Liver (tissue), 9 donors: ENCODE measurements around the gene ATP7B. TPM values are rescaled to one million over a fixed set of nuclear protein-coding genes. Genes with fewer than 3 reads are reported as not detected.

Experiments
- DNase-seq: peaks from one replicate; pipeline ENCODE4 v3.0.0-alpha.2; 2017; ENCODE audit warnings: low spot score
- H3K27ac ChIP-seq, 2 donors: one replicate each; pipeline ENCODE4 v1.7.0; 2013; ENCODE audit warnings: inconsistent platforms in 2 of 2, low read length in 2 of 2, control low read depth in 1 of 2, low read depth in 1 of 2, mild to moderate bottlenecking in 1 of 2
- H3K27me3 ChIP-seq, 4 donors: one replicate each; pipeline versions ENCODE4 v1.6.1 to v1.7.0; 2013; ENCODE audit warnings: low read length in 3 of 4, inconsistent platforms in 1 of 4, mild to moderate bottlenecking in 1 of 4, moderate library complexity in 1 of 4; ENCODE audit not compliant: control insufficient read depth in 4 of 4, insufficient read depth in 4 of 4
- H3K36me3 ChIP-seq, 4 donors: one replicate each; pipeline versions ENCODE4 v1.6.1 to v1.7.0; 2013; ENCODE audit warnings: low read length in 3 of 4, mild to moderate bottlenecking in 3 of 4, low read depth in 1 of 4, moderate library complexity in 1 of 4; ENCODE audit not compliant: control insufficient read depth in 4 of 4, insufficient read depth in 3 of 4
- H3K4me1 ChIP-seq, 4 donors: one replicate each; pipeline versions ENCODE4 v1.6.1 to v1.7.0; 2013; ENCODE audit warnings: low read length in 3 of 4, mild to moderate bottlenecking in 3 of 4, moderate library complexity in 1 of 4; ENCODE audit not compliant: control insufficient read depth in 4 of 4, insufficient read depth in 4 of 4
- H3K4me3 ChIP-seq, 3 donors: one replicate each; pipeline versions ENCODE4 v1.6.1 to v1.7.0; 2013; ENCODE audit warnings: low read length in 3 of 3, control low read depth in 1 of 3, low read depth in 1 of 3, mild to moderate bottlenecking in 1 of 3
- H3K9ac ChIP-seq, 2 donors: one replicate each; pipeline ENCODE4 v1.7.0; 2013; ENCODE audit warnings: low read length in 2 of 2, mild to moderate bottlenecking in 2 of 2, moderate library complexity in 2 of 2, control low read depth in 1 of 2, low read depth in 1 of 2
- H3K9me3 ChIP-seq, 4 donors: one replicate each; pipeline versions ENCODE4 v1.6.1 to v1.7.0; 2013; ENCODE audit warnings: low read length in 3 of 4; ENCODE audit not compliant: control insufficient read depth in 4 of 4
- ATF3 ChIP-seq: IDR thresholded peaks from 2 replicates; pipeline ENCODE4 v1.6.1; 2016; ENCODE audit warnings: antibody characterized with exemption
- EGR1 ChIP-seq, 2 donors: IDR thresholded peaks; 2 replicates each; pipeline ENCODE4 v1.6.1; 2016 to 2018; ENCODE audit warnings: antibody characterized with exemption in 2 of 2, low read depth in 2 of 2
- FOXA1 ChIP-seq: IDR thresholded peaks from 2 replicates; pipeline ENCODE4 v1.6.1; 2016; ENCODE audit warnings: antibody characterized with exemption
- FOXA2 ChIP-seq: IDR thresholded peaks from 2 replicates; pipeline ENCODE4 v1.6.1; 2016; ENCODE audit warnings: antibody characterized with exemption
- GABPA ChIP-seq, 2 donors: IDR thresholded peaks in 1 of 2; conservative IDR thresholded peaks in 1 of 2; 2 replicates each; pipeline ENCODE4 v1.6.1; 2016; ENCODE audit warnings: antibody characterized with exemption in 2 of 2, mild to moderate bottlenecking in 1 of 2, moderate library complexity in 1 of 2
- HNF4A ChIP-seq, 2 donors: conservative IDR thresholded peaks; 2 replicates each; pipeline ENCODE4 v1.6.1; 2016; ENCODE audit warnings: antibody characterized with exemption in 2 of 2, mild to moderate bottlenecking in 2 of 2
- HNF4G ChIP-seq: IDR thresholded peaks from 2 replicates; pipeline ENCODE4 v1.6.1; 2016; ENCODE audit warnings: antibody characterized with exemption
- JUND ChIP-seq, 2 donors: IDR thresholded peaks; 2 replicates each; pipeline ENCODE4 v1.6.1; 2016; ENCODE audit warnings: antibody characterized with exemption in 2 of 2
- MAX ChIP-seq: IDR thresholded peaks from 2 replicates; pipeline ENCODE4 v1.6.1; 2016; ENCODE audit warnings: antibody characterized with exemption
- NR2F2 ChIP-seq: IDR thresholded peaks from 2 replicates; pipeline ENCODE4 v1.6.1; 2016; ENCODE audit warnings: antibody characterized with exemption
- RAD21 ChIP-seq, 2 donors: IDR thresholded peaks; 2 replicates each; pipeline ENCODE4 v1.6.1; 2016; ENCODE audit warnings: antibody characterized with exemption in 2 of 2, mild to moderate bottlenecking in 2 of 2
- RXRA ChIP-seq, 2 donors: IDR thresholded peaks; 2 replicates each; pipeline ENCODE4 v1.6.1; 2017 to 2018; ENCODE audit warnings: antibody characterized with exemption in 2 of 2, mild to moderate bottlenecking in 1 of 2
- SP1 ChIP-seq: IDR thresholded peaks from 2 replicates; pipeline ENCODE4 v1.6.1; 2018; ENCODE audit warnings: antibody characterized with exemption, mild to moderate bottlenecking
- TAF1 ChIP-seq: conservative IDR thresholded peaks from 2 replicates; pipeline ENCODE4 v1.6.1; 2016; ENCODE audit warnings: antibody characterized with exemption, mild to moderate bottlenecking
- YY1 ChIP-seq: IDR thresholded peaks from 2 replicates; pipeline ENCODE4 v1.6.1; 2016; ENCODE audit warnings: antibody characterized with exemption, mild to moderate bottlenecking
- ZBTB33 ChIP-seq: IDR thresholded peaks from 2 replicates; pipeline ENCODE4 v1.6.1; 2016; ENCODE audit warnings: antibody characterized with exemption
- WGBS: extraction: QIAGEN DNeasy Blood & Tissue Kit; methylation state at CpG from one replicate; pipeline ENCODE4 v1.1.7; 2013; 5-methylcytosine and 5-hydroxymethylcytosine counted together
- polyA plus RNA-seq, 2 donors: library from polyadenylated mRNA; stranded (reverse) in 1 of 2; unstranded in 1 of 2; fragments of 200-250 nt in 1 of 2; fragments of >200 nt in 1 of 2; fragmentation: Nextera tagmentation in 1 of 2; extraction: Ambion mirVana in 1 of 2; gene quantifications; one replicate each; pipeline versions ENCODE4 v1.2.1 to v1.2.3, GENCODE V29; 2013 to 2015
- total RNA-seq, 2 donors: library from RNA; depleted of rRNA; stranded (reverse); fragments of >200 nt; gene quantifications; one replicate each; pipeline ENCODE4 v1.2.3, GENCODE V29; 2014
- TF ChIP-seq, protein P1 (sequence below): fragments of 150-350 bp; IDR thresholded peaks from 2 replicates; pipeline ENCODE4 v1.5.1; 2017; ENCODE audit warnings: improper control_type of control experiment, low read depth, low read length; ENCODE audit not compliant: missing input control
- TF ChIP-seq, protein P2 (sequence below): IDR thresholded peaks from 2 replicates; pipeline ENCODE4 v1.6.1; 2016; ENCODE audit warnings: antibody characterized with exemption, mild to moderate bottlenecking
- donor health status: healthy.
- donor health status: healthy.
- donor health status: healthy.
- donor health status: healthy.
- donor health status: healthy.

Gene ATP7B
- total and polyA plus RNA-seq, 4 donors: 8.0 to 37.7 (median 22.1) TPM

DNA sequence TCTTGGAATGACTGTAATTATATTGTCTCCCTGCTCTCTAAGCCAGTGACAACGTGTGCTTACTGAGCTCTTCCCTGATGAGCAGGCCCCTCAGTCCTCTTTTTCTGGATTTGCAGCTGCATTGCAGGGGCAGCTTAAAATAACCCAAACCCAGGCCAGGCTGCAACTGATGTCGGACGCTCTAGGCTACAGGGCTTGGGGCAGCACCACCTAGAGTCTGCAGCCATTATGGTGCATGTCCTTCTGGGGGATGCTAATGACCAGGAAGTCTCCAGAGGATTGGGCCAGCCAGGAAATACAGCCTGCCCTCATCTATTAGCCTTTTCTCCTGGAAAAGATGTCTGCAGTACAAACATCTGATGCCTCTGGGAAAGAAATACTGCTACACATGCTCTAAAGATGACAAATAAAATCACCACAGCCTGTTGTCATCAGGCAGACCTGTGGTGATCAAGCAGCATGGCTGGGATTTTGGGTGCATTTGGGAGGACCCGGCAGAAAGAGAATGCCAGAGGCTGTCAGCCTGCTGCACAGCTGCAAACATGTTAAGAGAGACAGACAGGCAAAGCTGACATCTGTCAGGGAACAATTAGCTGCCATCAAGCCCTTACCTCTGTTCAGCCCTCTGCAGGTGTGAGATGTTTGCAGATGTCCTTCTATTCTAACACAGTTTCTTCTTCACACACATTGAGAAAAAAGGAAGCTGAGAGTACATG lies 97.7 kb downstream of the ATP7B start:
- peaks cover 0 to 6% (median 6%) of the 10 kb centered on the region in 4 donors for H3K36me3 ChIP-seq
- H3K4me1 ChIP-seq: no peaks in the 10 kb centered on the region
- DNase-seq: no peak
- no peak overlapping the region for H3K4me3 ChIP-seq
- TF ChIP-seq FOXA1 (no peak), SP1 (no peak), HNF4G (no peak), RAD21 (IDR thresholded peaks at IDR 0.05) (no peak), GABPA (IDR thresholded peaks at IDR 0.05 in 1 of 2, conservative IDR thresholded peaks at IDR 0.05 in 1 of 2) (no peak), ZBTB33 (no peak), YY1 (no peak), EGR1 (IDR thresholded peaks at IDR 0.05; ENCODE audit: low read depth in 2 of 2) (no peak), NR2F2 (no peak), TAF1 (no peak), JUND (IDR thresholded peaks at IDR 0.05) (no peak), FOXA2 (no peak), MAX (no peak), HNF4A (conservative IDR thresholded peaks at IDR 0.05) (no peak), ATF3 (no peak), RXRA (IDR thresholded peaks at IDR 0.05) (no peak)
- TF ChIP-seq, protein P1, sequence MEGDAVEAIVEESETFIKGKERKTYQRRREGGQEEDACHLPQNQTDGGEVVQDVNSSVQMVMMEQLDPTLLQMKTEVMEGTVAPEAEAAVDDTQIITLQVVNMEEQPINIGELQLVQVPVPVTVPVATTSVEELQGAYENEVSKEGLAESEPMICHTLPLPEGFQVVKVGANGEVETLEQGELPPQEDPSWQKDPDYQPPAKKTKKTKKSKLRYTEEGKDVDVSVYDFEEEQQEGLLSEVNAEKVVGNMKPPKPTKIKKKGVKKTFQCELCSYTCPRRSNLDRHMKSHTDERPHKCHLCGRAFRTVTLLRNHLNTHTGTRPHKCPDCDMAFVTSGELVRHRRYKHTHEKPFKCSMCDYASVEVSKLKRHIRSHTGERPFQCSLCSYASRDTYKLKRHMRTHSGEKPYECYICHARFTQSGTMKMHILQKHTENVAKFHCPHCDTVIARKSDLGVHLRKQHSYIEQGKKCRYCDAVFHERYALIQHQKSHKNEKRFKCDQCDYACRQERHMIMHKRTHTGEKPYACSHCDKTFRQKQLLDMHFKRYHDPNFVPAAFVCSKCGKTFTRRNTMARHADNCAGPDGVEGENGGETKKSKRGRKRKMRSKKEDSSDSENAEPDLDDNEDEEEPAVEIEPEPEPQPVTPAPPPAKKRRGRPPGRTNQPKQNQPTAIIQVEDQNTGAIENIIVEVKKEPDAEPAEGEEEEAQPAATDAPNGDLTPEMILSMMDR: no peak
- TF ChIP-seq, protein P2, sequence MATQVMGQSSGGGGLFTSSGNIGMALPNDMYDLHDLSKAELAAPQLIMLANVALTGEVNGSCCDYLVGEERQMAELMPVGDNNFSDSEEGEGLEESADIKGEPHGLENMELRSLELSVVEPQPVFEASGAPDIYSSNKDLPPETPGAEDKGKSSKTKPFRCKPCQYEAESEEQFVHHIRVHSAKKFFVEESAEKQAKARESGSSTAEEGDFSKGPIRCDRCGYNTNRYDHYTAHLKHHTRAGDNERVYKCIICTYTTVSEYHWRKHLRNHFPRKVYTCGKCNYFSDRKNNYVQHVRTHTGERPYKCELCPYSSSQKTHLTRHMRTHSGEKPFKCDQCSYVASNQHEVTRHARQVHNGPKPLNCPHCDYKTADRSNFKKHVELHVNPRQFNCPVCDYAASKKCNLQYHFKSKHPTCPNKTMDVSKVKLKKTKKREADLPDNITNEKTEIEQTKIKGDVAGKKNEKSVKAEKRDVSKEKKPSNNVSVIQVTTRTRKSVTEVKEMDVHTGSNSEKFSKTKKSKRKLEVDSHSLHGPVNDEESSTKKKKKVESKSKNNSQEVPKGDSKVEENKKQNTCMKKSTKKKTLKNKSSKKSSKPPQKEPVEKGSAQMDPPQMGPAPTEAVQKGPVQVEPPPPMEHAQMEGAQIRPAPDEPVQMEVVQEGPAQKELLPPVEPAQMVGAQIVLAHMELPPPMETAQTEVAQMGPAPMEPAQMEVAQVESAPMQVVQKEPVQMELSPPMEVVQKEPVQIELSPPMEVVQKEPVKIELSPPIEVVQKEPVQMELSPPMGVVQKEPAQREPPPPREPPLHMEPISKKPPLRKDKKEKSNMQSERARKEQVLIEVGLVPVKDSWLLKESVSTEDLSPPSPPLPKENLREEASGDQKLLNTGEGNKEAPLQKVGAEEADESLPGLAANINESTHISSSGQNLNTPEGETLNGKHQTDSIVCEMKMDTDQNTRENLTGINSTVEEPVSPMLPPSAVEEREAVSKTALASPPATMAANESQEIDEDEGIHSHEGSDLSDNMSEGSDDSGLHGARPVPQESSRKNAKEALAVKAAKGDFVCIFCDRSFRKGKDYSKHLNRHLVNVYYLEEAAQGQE: no peak
- H3K9ac ChIP-seq: no peak overlapping the region
- no peak overlapping the region for H3K27ac ChIP-seq
- no peaks in the 10 kb centered on the region for H3K9me3 ChIP-seq
- H3K27me3 ChIP-seq: no peaks in the 10 kb centered on the region
- WGBS: 83% methylated on average over 4 of the region's 4 CpGs
